Esophagus mucosa (tissue), 1 donor: ENCODE results near the gene ZBTB21. TPM values are rescaled to one million over a fixed set of nuclear protein-coding genes. Genes with fewer than 3 reads are reported as not detected.

ENCODE experiments used
- ATAC-seq: fragments of 200-7000 bp; cut with Tn5 transposase; one replicate; pipeline ENCODE4 v1.9.1; 2020
- total RNA-seq: library from RNA; stranded (reverse); gene quantifications from one replicate; pipeline ENCODE4 v1.2.4, GENCODE V29; 2023
- donor health status: DM: yes; HTN: yes; CAD: no.

ZBTB21 gene
- total RNA-seq = 8.7 TPM

DNA sequence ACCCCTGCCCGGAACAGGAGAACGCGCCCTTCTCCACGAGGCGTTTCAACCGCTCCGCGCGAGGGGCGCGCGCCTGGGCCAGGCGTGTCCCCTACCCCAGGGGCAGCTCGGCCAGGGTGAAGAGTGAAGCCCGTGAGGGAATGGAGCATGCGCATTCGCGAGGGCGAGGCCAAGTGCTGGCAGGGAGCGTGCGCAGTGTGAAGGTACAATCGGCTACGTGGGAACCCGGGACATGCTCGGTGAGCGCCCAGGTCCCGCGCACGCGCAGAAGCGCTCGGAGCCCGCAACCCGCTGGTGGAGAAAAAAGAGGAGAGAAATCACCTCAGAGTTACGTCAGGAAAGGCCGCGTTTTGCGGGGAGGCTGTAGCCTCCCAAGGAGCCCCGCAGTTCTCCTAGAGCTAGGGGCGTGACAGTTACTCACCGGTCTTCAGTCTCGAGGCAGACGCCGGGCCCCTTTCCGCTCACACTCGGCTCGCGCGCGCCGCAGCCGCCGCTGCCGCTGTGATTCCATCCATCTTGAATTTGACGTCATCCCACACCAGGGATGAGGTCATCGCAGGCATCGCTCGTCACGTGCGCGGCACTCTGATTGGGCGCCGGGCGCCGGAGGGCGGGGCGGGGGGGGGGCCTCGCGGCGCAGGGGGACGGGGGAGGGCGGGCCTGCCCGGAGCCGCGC, at the start of gene ZBTB21:
TSS of gene ZBTB21 (minus strand) at position 530 of the 676 bp plus-strand sequence. CDS start 16,265 bp downstream, outside the sequence.
- ATAC-seq = peak; percentile 96

DNA sequence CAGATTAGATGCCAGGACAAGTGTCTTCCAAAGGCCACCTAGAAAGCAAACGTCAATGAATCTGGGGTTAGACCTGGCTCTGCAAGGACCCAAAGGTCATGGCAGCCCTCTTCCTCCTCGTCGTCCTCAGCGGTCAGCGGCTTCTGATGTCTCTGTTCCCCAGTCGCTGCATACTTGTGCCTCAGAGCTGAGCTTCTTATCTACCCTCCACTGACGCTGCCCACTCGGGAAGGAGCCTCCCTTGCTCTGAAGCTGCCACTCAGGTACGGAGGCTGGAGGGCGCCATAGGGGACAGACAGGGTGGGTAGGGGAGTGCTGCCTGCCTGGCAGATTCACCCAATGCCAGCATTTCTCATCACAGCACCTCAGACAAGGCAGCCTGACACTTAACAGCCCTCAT, 49.6 kb upstream of the ZBTB21 start:
- ATAC-seq = no peak

DNA sequence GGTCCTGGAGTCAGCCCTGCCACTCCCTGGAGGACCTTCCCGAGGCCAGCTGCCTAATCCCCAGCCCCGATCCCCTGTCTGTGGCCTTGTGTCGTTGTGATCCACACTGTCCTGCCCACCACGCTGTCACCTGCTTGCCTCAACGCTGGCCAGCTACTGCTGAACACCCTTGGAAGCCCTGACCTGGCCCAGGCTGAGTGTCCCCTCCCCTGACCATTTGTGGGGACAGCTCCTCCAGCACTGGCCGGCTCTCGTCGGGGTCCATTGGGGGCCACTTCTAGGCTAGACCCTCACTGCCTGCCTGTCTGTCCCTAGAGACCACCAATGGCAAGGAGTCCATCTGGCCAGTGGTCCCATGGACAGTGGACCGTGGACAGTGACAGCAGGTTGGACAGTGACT, 49.0 kb upstream of the ZBTB21 start:
- no peak for ATAC-seq

DNA sequence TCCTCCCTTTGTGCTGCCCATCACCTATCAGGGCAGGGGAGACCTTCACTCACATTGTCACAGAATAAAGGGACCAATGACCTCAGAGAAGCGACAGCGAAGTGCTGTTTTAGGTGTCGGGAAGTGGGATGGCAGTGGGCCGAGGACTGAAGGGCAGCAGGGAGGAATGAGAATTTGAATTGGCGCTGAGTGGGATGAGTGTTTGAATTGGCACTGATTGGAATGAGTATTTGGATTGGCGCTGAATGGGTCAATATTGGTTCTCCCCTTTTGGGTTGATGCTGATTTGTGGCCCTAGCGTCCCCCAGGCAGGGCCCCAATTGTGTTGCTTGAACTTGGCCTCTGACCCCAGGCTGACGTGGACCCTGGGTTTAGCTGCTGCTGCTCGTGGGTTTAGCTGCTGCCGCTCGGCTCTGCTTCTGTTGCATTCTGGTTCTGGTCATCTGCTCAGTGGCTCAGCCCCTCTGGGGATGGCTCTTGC, 48.5 kb upstream of the ZBTB21 start:
- ATAC-seq = no peak

DNA sequence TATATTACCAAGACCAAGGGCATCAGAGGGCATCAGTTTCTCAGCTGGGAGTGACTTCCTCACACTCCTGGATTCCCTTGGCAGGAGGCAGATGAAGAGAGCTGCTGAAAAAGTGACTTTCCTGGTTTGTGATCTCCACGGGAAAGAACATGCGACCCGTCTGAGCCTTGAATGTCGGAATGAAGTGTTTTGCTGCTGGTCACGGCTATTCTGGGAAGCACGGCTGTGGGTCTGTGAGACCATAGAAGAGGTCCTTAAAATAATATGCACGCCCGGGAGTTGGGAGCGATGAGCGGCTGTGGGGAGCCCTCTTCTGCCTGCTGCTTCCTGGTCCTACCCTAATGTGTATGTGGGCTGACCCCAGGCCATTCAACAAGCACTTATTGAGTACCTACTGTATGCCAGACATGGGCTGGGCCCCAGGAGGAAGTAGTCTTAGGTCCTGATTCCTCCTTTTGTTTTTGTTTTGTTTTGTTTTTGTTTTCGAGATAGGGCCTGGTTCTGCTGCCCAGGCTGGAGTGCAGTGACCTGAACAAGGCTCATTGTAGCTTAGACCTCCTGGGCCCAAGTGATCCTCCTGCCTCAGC, 47.8 kb upstream of the ZBTB21 start:
- ATAC-seq = no peak

DNA sequence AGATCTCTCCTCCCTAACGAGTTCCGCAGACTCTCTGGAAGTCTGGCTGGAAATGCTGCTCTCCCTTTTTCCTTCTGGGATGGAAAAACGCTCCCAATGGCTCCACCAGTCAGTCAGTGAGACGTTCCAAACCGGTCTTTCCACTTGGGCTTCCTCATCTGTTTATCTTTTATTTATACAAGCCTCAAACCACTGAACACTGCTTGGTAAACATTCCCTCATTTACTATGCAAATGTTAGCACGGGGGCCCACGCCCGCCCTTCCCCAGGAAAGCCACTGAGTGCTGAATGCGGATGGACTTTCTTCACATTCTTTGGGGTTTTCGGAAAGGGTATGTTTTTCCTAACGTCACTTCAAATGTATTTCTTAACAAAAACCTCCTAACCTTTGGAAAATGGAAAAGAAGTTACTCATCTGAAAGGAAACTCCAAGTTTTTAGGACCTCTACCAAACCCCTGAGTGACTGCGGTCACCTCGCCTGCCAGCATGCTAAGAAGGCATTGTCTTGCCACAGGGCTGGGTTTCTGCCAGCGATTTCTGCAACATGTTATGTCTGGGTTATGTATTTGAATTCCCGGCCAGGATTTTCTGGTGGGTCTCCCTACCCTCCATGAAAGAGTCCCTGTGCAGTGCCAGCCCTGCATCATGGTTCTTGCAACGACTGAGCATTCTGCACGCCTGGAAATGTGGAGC, 47.0 kb upstream of the ZBTB21 start:
- peak; percentile 47 for ATAC-seq

DNA sequence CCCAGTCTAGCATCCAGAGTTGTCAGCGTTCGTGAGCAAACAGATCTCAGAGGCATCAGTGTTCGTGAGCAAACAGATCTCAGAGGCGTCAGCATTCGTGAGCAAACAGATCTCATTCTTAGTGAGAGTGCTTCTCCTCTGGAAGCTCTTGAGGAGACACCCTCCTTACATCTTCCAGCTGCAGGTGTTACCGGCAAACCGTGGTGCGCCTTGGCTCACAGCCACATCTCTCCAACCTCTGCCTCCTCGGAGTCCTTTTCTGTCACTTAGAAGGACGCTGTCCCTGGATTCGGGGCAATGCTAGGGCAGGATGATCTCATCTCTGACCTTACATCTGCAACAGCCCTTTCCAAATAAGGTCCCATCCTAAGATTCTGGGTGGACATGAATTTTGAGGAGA, 46.3 kb upstream of the ZBTB21 start:
- ATAC-seq = no peak

DNA sequence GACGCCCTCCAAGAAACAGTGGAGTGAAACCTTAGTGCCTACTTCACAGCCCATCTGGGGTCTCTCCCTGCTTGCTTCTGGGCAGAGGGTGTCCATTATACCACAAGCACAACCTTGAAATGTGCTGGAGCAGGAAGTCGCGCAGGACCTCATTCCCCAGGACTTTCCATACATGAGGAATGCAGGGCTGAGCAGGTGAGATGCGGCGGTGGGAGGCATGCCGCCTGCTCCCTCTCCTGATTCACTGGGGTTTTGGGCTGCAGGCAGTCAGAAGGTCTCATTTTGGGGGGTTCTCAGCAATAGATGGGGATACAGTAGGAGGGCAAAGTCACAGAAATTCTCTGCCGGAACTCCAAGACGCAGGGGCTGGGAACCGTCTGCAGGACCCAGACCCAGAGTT, 45.3 kb upstream of the ZBTB21 start:
- ATAC-seq = no peak

DNA sequence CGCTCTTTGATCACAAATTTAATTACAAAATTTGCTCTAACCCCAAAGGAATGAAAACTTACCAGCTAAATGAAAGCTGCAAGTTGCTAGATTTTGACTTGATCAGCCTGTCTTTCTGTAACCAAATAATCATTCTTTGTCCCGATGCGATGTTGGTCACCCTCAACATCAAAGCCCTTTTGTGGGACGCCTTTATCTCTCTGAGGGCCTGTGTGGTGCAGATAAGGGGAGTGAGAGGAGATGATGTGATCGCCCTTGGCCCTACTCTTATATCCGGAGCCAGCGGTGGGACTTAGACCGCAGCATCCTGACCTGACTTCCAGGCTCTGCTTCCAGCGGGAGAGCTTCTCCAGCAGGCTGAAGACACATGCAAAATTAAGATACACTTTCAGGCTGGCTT, 41.6 kb upstream of the ZBTB21 start:
- no peak for ATAC-seq

DNA sequence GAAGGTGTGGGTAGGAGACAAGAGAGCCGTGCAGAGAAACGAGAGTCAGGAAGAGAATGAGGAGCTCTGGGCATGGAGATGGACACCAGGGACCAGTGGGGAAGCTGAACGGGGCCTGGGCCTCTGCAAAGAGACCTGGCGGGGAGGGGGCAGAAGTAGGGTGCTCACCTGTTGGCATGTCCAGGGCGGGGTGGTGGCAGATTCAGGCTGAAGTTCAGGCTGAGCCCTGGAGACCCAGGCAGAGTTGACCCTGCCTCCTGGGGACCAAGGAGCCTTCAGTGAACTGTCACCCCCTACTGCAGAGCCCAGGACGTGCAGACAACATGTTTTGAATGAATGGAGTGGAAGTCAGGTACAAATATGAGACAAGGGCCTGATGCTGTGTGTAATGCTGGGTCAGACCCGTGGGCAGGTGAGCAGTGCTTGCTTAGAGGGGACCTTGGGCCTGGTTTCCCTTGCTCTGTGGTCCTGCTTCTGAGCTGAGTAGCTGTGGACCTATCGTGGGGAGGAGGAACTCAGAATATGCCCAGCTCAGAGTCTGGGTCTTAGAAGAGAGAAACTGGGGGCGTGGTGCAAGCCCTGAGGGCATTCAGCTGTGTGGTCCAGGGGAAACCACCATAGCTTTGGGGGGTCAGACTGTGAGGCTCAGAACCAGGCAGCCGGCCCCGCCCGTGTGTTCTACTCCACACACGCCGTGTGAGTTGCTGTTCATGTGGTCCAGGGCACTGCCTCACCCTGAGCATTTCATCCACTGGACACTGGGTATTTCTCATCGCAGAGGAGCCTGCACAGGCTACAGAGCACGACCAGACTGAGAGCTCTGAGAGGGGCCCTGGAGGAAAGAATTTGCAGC, 39.6 kb upstream of the ZBTB21 start:
- ATAC-seq = no peak

DNA sequence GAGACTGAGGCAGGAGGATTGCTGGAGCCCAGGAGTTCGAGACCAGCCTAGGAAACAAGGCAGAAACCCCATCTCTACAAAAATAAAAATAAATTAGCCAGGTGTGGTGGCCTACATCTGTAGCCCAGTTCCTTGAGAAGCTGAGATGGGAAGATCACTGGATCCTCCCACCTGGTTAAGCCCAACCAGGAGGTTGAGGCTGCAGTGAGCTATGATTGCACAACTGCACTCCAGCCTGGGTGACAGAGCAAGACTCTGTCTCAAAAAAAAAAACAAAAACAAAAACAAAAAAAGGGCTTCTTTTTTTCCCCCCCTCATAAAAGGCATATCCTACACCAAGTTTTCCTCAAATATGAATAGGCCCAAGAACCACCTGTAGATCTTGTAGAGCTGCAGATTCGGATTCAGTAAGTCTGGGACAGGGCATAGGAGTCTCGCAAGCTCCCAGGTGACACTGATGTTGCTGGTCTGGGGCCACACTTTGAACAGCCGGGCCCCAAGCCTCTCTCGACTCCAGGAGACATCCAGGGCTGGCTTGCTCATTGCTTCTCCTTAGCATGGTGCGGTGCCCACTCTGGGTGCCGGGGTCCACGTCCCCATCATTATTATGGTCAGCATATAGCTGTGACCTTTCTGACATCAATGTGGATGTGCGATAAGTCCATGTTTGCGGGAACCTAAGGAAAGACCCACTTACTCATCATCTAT, 38.9 kb upstream of the ZBTB21 start:
- ATAC-seq = no peak

DNA sequence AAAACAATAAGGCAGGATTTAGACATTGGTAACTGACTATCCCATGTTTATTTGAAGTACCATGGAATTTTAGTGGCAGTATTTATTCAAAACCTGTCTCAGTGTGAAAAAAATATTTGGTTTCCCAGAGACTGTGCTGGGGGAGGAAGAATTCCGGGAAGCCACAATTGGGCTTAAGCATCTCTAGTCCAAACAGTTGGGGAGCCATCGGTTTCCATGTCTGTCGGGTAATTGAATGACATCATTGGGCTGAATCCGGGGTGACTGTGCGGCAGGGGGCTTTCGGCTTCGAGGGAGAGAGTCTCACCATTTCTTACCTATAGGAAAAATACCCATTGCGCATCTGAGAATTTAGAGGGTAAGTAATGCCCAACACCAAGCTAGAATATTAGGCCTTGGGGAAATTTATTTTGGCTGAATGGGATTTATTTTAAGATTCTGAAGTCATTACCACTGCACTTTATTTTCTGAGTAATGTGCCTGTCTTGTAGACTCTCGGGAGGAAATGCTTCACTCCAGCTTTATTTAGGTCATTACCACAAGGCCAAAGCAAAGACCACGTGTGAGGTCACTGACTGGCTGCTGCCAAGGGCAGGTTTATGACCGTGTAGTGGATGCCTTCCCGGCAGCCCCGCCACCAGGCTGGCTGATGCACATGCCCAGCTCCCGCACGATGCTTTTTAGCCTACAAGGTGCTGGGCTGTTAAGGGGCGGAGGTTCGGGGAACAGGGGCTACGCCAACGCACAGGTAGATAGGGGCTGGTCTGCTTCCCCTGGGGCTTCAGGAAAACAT, 37.9 kb upstream of the ZBTB21 start:
- ATAC-seq = no peak

DNA sequence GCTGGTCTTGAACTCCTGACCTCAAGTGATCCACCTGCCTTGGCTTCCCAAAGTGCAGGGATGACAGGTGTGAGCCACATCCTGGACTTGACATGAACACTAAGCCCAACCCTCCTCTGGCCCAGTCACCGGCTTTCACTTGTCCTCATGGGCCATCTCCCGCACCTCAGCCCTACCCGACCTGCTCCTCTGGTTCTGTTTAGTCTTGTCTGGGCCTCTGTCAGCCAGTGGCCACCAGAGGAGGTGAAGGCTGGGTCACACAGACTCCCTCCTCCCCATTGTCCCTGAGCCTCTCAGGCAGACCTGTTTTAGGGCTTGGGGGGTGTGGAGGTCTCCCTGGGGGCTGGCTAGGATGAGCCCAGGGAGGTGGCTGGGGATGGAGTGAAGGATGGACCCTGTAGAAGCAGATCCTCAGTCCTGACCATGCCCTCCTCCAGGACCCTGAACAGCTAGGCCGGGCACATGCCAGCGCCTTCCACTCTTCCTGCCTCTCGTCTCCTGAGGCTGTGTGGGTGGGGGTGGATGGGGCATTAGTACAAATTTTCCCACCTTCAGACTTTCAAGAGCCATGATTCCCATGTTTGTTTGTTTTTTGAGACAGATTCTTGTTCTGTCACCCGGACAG, 34.8 kb upstream of the ZBTB21 start:
- ATAC-seq = peak; percentile 94

DNA sequence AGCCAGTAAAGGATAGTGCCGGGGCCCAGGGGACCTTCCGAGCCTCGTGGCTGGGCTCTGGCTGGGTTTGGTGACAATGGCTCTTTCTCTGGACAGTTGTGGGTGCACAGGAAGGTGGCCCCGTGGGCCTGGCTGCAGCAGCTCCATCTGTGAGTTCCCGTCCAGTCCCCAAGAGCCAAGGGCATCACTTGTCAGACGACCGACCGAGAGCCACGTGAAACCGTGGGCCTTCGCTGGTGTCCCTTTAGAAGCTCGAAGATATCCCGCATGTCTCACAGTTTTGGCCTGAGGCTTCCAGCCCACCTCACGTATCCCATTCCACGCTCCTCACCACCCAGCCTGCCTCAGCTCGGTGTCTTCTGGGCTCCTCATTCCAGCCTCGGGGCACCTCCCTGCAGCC, 33.8 kb upstream of the ZBTB21 start:
- no peak for ATAC-seq

DNA sequence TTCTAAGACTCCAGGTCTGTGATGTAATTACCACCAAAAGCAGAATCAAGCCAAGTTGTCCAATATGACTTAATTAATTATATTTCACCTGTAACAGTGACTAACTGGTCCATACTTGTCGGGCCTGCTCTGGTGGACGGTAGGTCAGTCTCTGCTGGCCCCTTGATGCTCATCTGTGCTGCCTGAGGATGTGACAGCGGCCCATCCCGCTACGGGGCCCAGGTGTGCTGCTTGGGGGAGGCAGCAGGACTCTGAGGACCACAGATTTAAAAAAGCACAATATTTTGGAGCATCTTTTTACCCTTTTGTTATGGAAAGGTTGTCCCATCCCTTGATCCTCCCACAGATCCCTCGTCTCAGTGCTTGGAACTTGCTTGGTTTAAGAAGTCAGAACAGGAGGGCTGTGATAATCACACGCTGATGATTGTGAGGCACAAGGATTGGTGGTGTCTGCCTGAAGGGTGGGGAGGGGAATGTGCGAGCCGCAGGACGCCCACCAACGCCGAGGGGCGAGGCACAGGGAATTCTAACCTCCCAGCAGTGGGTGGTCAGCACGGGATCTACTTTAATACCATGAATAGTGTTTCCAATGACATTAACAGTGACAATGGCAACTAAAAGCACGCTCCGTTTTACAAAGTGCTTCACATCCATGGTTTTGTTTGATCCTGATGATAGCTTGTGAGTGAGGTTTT, 33.2 kb upstream of the ZBTB21 start:
- ATAC-seq = no peak

DNA sequence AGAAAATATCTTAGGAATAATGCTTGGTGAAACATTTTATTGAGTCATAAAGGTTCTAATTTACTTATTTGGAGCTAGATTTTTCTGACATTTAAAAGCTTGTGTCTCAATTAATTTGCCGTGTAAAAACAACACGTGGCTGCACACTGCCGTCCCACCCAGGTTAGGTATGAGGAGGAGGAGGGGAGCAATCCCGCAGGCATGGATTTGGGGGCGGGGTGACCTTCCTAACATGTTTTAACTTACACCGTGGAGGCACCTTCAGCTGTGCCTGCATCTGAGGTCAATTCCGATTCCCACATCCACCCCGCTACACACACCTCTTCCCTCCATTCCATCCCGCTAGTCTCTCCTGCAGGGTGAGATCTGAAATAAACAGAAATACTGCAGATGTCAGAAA, 32.5 kb upstream of the ZBTB21 start:
- ATAC-seq = no peak

DNA sequence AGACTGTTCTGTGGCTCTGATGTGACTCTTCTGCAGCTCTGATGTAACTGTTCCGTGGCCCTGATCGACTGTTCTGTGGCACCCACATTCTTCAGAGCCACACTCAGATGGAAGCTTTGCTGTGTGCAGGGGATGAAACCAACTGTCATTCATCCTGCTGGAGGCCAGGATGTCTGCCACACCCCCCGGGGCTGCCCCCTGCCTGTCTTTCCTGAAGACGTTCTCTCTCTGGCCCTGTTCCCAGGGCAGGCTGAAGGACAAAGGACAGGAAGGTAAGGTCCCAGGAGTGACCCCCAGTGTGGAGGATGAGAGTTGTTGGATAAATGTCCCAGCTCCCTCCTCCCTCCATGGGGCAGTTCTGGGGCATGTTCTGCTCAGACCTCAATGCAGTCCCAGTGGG, 31.6 kb upstream of the ZBTB21 start:
- no peak for ATAC-seq

DNA sequence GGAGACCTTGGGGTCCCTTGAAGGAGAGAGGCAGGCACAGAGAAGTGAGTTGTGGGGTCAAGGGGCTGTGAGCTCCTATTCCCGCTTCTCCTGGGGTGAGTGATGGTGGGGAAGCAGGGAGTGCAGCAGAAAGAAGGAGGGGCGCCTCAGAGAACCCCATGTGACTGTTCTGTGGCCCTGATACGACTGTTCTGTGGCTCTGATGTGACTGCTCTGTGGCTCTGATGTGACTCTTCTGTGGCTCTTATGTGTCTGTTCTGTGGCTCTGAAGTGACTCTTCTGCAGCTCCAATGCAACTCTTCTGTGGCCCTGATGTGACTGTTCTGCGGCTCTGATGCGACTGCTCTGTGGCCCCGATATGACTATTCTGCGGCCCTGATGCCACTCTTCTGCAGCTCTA, 31.1 kb upstream of the ZBTB21 start:
- no peak for ATAC-seq

DNA sequence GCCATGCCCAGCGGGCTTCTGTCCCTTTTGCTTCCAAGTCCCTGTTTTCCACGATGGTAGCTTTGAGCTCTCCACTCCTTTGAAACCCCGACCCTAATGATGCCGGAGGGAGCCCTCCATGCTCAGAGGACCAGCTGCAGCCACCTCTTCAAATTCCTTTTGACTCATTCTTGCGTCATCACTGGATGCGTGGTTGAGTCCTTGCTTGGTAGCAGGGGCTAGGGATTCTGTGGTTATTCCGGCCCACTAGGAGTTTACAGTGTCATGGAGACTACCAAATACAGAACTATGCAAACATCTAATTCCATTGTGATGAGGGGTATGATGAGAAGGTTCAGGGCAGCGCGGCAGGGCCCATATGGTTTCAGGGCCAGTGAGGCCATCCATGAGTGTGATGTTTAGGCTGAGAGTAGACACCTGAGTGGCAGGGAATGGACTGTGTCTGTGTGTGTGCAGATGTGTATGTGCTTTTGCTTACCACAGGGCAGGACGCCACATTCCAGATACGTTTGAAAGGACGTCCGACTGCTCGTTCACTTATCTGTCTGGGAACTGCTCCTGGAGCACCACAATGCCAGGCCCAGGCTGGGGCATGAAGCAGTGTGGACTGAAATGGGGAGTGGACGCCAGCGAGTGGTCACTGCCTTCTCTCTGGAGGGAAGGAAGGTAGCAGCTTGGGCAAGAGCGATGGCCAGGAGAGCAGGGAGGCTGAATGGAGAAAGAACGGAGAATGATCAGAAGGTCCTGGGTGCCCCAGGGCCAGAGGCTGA, 30.4 kb upstream of the ZBTB21 start:
- no peak for ATAC-seq
